Osteocyte (in vitro differentiated cells): Measurements from ENCODE around the gene ZNF462. TPM values are rescaled to one million over a fixed set of nuclear protein-coding genes. Genes with fewer than 3 reads are reported as not detected.

Experiments
- DNase-seq: peaks from one replicate; pipeline ENCODE4 v3.0.0; 2021; ENCODE audit warnings: mixed read lengths; ENCODE audit not compliant: unreplicated experiment; ENCODE audit errors: extremely low spot score
- H3K27ac Mint-ChIP-seq: one replicate; pipeline ENCODE4 v1.8.0; 2021; ENCODE audit warnings: mild to moderate bottlenecking, mixed read lengths; ENCODE audit not compliant: unreplicated experiment
- H3K27me3 Mint-ChIP-seq: one replicate; pipeline ENCODE4 v1.8.0; 2021; ENCODE audit warnings: mixed read lengths; ENCODE audit not compliant: unreplicated experiment
- H3K36me3 Mint-ChIP-seq: one replicate; pipeline ENCODE4 v1.8.0; 2021; ENCODE audit warnings: mixed read lengths; ENCODE audit not compliant: unreplicated experiment
- H3K4me1 Mint-ChIP-seq: one replicate; pipeline ENCODE4 v1.8.0; 2021; ENCODE audit warnings: mixed read lengths; ENCODE audit not compliant: unreplicated experiment
- H3K4me3 Mint-ChIP-seq: one replicate; pipeline ENCODE4 v1.8.0; 2021; ENCODE audit warnings: mild to moderate bottlenecking, moderate library complexity, mixed read lengths; ENCODE audit not compliant: unreplicated experiment
- H3K9me3 Mint-ChIP-seq: one replicate; pipeline ENCODE4 v1.8.0; 2021; ENCODE audit warnings: mixed read lengths; ENCODE audit not compliant: unreplicated experiment
- total RNA-seq: library from RNA; stranded (reverse); gene quantifications from 2 replicates; pipeline ENCODE4 v1.2.1, GENCODE V29; 2021
- TF ChIP-seq, protein P1 (sequence below): fragments of 200-600 bp; sonication (generic); IDR thresholded peaks from 2 replicates; pipeline ENCODE4 v1.5.0; 2021; ENCODE audit warnings: antibody characterized with exemption, mild to moderate bottlenecking, moderate library complexity

ZNF462 gene
- total RNA-seq, 1 donor from 2014 or later = 55.0 TPM

DNA sequence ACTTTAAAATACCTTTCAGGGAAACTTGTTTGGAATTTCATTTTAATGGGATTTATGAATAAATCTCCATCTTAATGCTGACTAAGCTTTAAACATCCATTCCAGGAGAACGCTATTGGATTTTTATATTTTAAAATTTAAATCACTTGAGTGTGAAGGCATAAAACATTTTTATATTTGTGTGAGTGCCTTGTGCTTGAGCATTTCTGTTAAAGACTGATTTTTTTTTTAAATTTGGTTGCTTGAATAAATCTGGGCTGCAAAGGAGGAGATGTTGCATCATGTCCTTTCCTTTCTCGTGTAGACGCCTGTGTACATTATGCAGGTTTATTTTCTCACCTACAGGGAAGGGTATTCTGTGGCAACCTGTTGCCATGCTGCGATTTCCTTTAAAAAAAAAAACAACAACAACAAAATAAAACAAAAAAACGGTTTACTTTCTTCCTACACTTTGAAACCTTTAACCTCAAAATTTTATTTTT lies 108.1 kb downstream of the ZNF462 start:
- Mint-ChIP-seq H3K36me3 (peaks cover 44% of the 10 kb centered on the region), H3K27ac (peak overlapping the region; percentile 92), H3K27me3 (no peaks in the 10 kb centered on the region), H3K9me3 (no peaks in the 10 kb centered on the region), H3K4me1 (peaks cover 53% of the 10 kb centered on the region), H3K4me3 (peak overlapping the region; percentile 57)
- TF ChIP-seq, protein P1, sequence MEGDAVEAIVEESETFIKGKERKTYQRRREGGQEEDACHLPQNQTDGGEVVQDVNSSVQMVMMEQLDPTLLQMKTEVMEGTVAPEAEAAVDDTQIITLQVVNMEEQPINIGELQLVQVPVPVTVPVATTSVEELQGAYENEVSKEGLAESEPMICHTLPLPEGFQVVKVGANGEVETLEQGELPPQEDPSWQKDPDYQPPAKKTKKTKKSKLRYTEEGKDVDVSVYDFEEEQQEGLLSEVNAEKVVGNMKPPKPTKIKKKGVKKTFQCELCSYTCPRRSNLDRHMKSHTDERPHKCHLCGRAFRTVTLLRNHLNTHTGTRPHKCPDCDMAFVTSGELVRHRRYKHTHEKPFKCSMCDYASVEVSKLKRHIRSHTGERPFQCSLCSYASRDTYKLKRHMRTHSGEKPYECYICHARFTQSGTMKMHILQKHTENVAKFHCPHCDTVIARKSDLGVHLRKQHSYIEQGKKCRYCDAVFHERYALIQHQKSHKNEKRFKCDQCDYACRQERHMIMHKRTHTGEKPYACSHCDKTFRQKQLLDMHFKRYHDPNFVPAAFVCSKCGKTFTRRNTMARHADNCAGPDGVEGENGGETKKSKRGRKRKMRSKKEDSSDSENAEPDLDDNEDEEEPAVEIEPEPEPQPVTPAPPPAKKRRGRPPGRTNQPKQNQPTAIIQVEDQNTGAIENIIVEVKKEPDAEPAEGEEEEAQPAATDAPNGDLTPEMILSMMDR = no peak
- DNase-seq = no peak

DNA sequence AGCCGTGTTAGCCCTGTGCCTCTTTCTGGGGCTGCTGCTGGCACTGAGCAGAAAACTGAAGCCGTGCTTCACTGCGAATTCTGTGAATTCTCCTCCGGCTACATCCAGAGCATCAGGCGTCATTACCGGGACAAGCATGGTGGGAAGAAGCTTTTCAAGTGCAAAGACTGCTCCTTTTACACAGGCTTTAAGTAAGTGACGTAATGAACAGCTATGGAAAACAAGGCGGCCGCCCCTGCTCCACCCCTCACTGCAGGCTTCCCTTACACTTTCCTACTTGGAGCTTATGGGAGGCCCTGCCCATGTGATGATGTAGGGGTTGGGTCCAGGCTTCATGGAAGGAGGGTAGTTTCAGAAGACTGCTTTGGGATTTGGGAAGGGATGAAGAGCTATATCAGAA lies 109.1 kb downstream of the ZNF462 start:
- Mint-ChIP-seq H3K9me3 (no peaks in the 10 kb centered on the region), H3K4me1 (peaks cover 42% of the 10 kb centered on the region), H3K27ac (peak overlapping the region; percentile 92), H3K4me3 (no peak overlapping the region), H3K36me3 (peaks cover 43% of the 10 kb centered on the region), H3K27me3 (no peaks in the 10 kb centered on the region)
- no peak for DNase-seq
- TF ChIP-seq, protein P1 = no peak

- H3K27ac Mint-ChIP-seq = no peak overlapping the region
- no peaks in the 10 kb centered on the region for H3K9me3 Mint-ChIP-seq
- TF ChIP-seq, protein P1 = no peak
- DNase-seq = no peak
- H3K36me3 Mint-ChIP-seq = peaks cover 59% of the 10 kb centered on the region
- no peaks in the 10 kb centered on the region for H3K27me3 Mint-ChIP-seq
- peaks cover 26% of the 10 kb centered on the region for H3K4me1 Mint-ChIP-seq
- H3K4me3 Mint-ChIP-seq = no peak overlapping the region
Observed at GRCh38 chr9:106974341-106974740, 111.4 kb downstream of the ZNF462 start.

GRCh38 chr9:106976772-106977171 lies 113.8 kb downstream of the ZNF462 start:
- H3K27ac Mint-ChIP-seq = no peak overlapping the region

DNA sequence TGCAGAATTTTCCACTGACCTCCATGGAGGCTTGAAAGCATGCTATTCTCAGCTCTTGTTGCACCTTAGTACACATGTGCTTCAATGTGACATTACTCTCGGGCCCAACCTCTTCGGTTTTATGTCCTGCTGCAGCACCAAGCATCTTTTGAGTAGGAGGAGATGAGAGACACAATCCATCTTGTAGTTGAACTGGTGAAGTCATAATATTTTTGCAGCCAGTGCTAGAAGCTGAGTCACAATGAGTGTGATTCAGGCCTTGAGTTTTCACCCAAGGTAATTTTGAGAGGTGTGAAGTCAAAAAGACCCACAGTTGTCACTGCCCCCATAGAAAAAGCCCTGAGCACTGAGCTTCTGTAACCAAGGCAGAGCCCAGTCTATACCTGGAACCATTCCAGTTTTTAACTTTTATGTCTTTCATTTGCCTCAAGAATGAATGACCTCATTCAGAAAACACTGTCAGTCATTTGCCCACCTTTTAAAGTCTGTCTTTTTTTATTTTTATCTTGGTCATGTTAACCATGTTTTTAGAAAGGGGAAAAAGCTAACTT lies 117.7 kb downstream of the ZNF462 start:
- peaks cover 7% of the 10 kb centered on the region for H3K4me1 Mint-ChIP-seq
- TF ChIP-seq, protein P1 = no peak
- H3K36me3 Mint-ChIP-seq = peaks cover 65% of the 10 kb centered on the region
- H3K27ac Mint-ChIP-seq = no peak overlapping the region
- H3K9me3 Mint-ChIP-seq = no peaks in the 10 kb centered on the region
- no peak for DNase-seq
- no peak overlapping the region for H3K4me3 Mint-ChIP-seq
- no peaks in the 10 kb centered on the region for H3K27me3 Mint-ChIP-seq

More at GRCh38 chr9:106976772-106977171, 113.8 kb downstream of the ZNF462 start:
- H3K27me3 Mint-ChIP-seq = no peaks in the 10 kb centered on the region
- no peak for DNase-seq
- no peak overlapping the region for H3K4me3 Mint-ChIP-seq
- TF ChIP-seq, protein P1 = no peak
- peaks cover 74% of the 10 kb centered on the region for H3K36me3 Mint-ChIP-seq
- H3K4me1 Mint-ChIP-seq = peaks cover 10% of the 10 kb centered on the region
- H3K9me3 Mint-ChIP-seq = no peaks in the 10 kb centered on the region
